ENCODE measurements around the gene NR6A1. TPM values are rescaled to one million over a fixed set of nuclear protein-coding genes. Genes with fewer than 3 reads are reported as not detected.

NR6A1 gene
- total RNA-seq, 4 donors from 2014 or later, result 9.7 to 14.6 (median 12.5) TPM

DNA sequence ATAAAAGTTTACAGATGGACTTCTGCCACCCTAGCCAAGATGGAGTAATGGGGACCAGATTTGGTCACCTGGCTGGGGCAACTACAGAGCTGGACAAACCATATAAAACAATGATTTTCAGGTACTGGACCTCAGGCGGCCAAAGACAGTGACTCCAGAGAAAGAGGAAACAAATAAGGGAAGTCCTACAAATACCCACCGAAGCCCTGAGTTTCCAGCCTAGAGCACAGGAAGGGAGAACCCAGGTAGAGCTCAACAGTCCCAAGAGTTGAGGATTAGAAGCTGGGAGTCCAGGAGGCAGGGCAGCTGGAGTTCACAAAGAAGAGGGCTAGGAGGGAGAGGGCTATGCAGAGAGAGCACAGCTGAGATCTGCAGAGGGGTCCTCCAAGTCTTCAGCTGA, 157.3 kb downstream of the NR6A1 start:
- in situ Hi-C loops (cut with MboI; ENCODE audit: low pct_ligation_motif_present in 1 of 4, low pct_unique_long_range_greater_than_20kb in 1 of 4, low sequenced_read_pairs in 3 of 4) (loop anchor here in 1 of 4 donors (10.0 kb wide), 1 partner anchor 91 kb away; no protein-coding TSS in a partner anchor), intact Hi-C loops (cut with DNase I; ENCODE audit: low total_unique reads) (no loop called here)
- Histone ChIP-seq H3K4me3 (no peak overlapping the region), H3K4me1 (peaks cover 0 to 7% (median 3%) of the 10 kb centered on the region in 4 donors), H3K27ac (no peak overlapping the region), H3K9me3 (no peaks in the 10 kb centered on the region), H3K36me3 (no peaks in the 10 kb centered on the region), H3K27me3 (no peaks in the 10 kb centered on the region)
- WGBS, 2 donors (ENCODE audit: low coverage in 1 of 2), result 73 to 80% methylated on average over 2 of the region's 2 CpGs
- DNase-seq, result no peak
- TF ChIP-seq, protein P1, sequence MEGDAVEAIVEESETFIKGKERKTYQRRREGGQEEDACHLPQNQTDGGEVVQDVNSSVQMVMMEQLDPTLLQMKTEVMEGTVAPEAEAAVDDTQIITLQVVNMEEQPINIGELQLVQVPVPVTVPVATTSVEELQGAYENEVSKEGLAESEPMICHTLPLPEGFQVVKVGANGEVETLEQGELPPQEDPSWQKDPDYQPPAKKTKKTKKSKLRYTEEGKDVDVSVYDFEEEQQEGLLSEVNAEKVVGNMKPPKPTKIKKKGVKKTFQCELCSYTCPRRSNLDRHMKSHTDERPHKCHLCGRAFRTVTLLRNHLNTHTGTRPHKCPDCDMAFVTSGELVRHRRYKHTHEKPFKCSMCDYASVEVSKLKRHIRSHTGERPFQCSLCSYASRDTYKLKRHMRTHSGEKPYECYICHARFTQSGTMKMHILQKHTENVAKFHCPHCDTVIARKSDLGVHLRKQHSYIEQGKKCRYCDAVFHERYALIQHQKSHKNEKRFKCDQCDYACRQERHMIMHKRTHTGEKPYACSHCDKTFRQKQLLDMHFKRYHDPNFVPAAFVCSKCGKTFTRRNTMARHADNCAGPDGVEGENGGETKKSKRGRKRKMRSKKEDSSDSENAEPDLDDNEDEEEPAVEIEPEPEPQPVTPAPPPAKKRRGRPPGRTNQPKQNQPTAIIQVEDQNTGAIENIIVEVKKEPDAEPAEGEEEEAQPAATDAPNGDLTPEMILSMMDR (IDR thresholded peaks at IDR 0.05), result no peak
- TF ChIP-seq POLR2AphosphoS5 (IDR thresholded peaks at IDR 0.05) (no peak), POLR2A (IDR thresholded peaks at IDR 0.05) (no peak), EP300 (IDR thresholded peaks at IDR 0.05; ENCODE audit: low read depth) (no peak)

GRCh38 chr9:124611106-124611505, 160.0 kb downstream of the NR6A1 start:
- Histone ChIP-seq H3K4me3 (no peak overlapping the region), H3K27me3 (no peaks in the 10 kb centered on the region), H3K36me3 (no peaks in the 10 kb centered on the region), H3K27ac (no peak overlapping the region), H3K4me1 (peaks cover 0 to 4% (median 1%) of the 10 kb centered on the region in 4 donors), H3K9me3 (no peaks in the 10 kb centered on the region)
- TF ChIP-seq EP300 (IDR thresholded peaks at IDR 0.05; ENCODE audit: low read depth), result no peak
- TF ChIP-seq POLR2A (IDR thresholded peaks at IDR 0.05), result no peak
- TF ChIP-seq POLR2AphosphoS5 (IDR thresholded peaks at IDR 0.05), result no peak
- TF ChIP-seq, protein P1 (IDR thresholded peaks at IDR 0.05), result no peak
- 92 to 100% methylated on average over 1 to 2 of the region's 2 CpGs for WGBS, 2 donors (ENCODE audit: low coverage in 1 of 2)
- DNase-seq, result no peak
- intact Hi-C loops (cut with DNase I; ENCODE audit: low total_unique reads) (no loop called here), in situ Hi-C loops (cut with MboI; ENCODE audit: low pct_ligation_motif_present in 1 of 4, low pct_unique_long_range_greater_than_20kb in 1 of 4, low sequenced_read_pairs in 3 of 4) (loop anchor here in 1 of 4 donors (10.0 kb wide), 1 partner anchor 94 kb away; no protein-coding TSS in a partner anchor)

DNA sequence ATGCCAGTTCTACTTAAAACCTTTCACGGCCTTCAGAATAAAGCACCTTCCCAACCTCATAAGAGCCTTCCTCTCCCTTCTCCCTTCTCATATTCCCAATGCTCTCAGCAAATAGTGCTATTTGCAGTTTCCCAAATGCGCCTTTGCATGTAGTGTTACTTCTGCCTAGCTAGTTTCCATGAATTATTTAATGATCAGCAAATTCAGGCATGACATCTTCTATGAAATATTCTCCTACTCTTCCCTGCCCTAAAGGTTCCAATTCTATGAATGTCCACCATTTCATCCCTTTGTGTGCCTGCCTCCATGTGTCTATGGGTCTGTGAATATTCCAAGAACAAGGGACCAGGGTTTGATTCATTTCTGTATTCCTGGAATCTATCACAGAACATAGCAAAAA, 165.1 kb downstream of the NR6A1 start:
- no peak overlapping the region for H3K4me3 ChIP-seq
- H3K9me3 ChIP-seq, result no peaks in the 10 kb centered on the region
- in situ Hi-C loops (cut with MboI; ENCODE audit: low pct_ligation_motif_present in 1 of 4, low pct_unique_long_range_greater_than_20kb in 1 of 4, low sequenced_read_pairs in 3 of 4) (no loop called here), intact Hi-C loops (cut with DNase I; ENCODE audit: low total_unique reads) (loop anchor here (2.0 kb wide), 1 partner anchor 53 kb away; no protein-coding TSS in a partner anchor)
- H3K27ac ChIP-seq, result no peak overlapping the region
- no peak for TF ChIP-seq EP300 (IDR thresholded peaks at IDR 0.05; ENCODE audit: low read depth)
- TF ChIP-seq, protein P1 (IDR thresholded peaks at IDR 0.05), result no peak
- no peak for TF ChIP-seq POLR2AphosphoS5 (IDR thresholded peaks at IDR 0.05)
- no peak for TF ChIP-seq POLR2A (IDR thresholded peaks at IDR 0.05)
- no peaks in the 10 kb centered on the region for H3K27me3 ChIP-seq
- DNase-seq, result no peak
- 98 to 100% methylated on average over 1 to 2 of the region's 2 CpGs for WGBS, 2 donors (ENCODE audit: low coverage in 1 of 2)
- no peaks in the 10 kb centered on the region for H3K36me3 ChIP-seq
- no peaks in the 10 kb centered on the region for H3K4me1 ChIP-seq

GRCh38 chr9:124605258-124605657, 165.9 kb downstream of the NR6A1 start:
- DNase-seq, result no peak
- no peak for TF ChIP-seq POLR2A (IDR thresholded peaks at IDR 0.05)
- TF ChIP-seq, protein P1 (IDR thresholded peaks at IDR 0.05), result no peak
- no peak for TF ChIP-seq POLR2AphosphoS5 (IDR thresholded peaks at IDR 0.05)
- no peak for TF ChIP-seq EP300 (IDR thresholded peaks at IDR 0.05; ENCODE audit: low read depth)
- Histone ChIP-seq H3K9me3 (no peaks in the 10 kb centered on the region), H3K36me3 (no peaks in the 10 kb centered on the region), H3K4me1 (no peaks in the 10 kb centered on the region), H3K4me3 (no peak overlapping the region), H3K27ac (no peak overlapping the region), H3K27me3 (no peaks in the 10 kb centered on the region)
- intact Hi-C loops (cut with DNase I; ENCODE audit: low total_unique reads) (no loop called here), in situ Hi-C loops (cut with MboI; ENCODE audit: low pct_ligation_motif_present in 1 of 4, low pct_unique_long_range_greater_than_20kb in 1 of 4, low sequenced_read_pairs in 3 of 4) (no loop called here)
- 63 to 81% methylated on average over 2 to 4 of the region's 4 CpGs for WGBS, 2 donors (ENCODE audit: low coverage in 1 of 2)
